ENCODE measurements around the gene CALU. TPM values are rescaled to one million over a fixed set of nuclear protein-coding genes. Genes with fewer than 3 reads are reported as not detected.

Gene CALU
- polyA plus RNA-seq, 3 donors, result 13.8 to 44.0 (median 33.2) TPM

- Histone ChIP-seq H3K27me3 (ENCODE audit: control insufficient read depth in 2 of 2, insufficient read depth in 2 of 2, low read length in 2 of 2) (no peaks in the 10 kb centered on the region), H3K4me2 (replicated peaks; ENCODE audit: extremely low read depth, low read length, poor library complexity, severe bottlenecking) (no peak overlapping the region), H3K79me2 (ENCODE audit: insufficient read depth, low read length) (no peaks in the 10 kb centered on the region), H3K27ac (ENCODE audit: low read depth in 1 of 2, low read length in 2 of 2) (no peak overlapping the region), H3K4me1 (ENCODE audit: control insufficient read depth in 1 of 2, insufficient read depth in 2 of 2, low read length in 2 of 2) (no peaks in the 10 kb centered on the region), H3K4me3 (replicated peaks in 1 of 3; ENCODE audit: low read depth in 2 of 3, low read length in 3 of 3) (no peak overlapping the region), H3K9ac (ENCODE audit: insufficient read depth, low read length, poor library complexity, severe bottlenecking) (no peak overlapping the region), H4K20me1 (ENCODE audit: insufficient read depth, low read length) (no peaks in the 10 kb centered on the region), H3K36me3 (replicated peaks in 1 of 2; ENCODE audit: control insufficient read depth in 1 of 2, insufficient read depth in 2 of 2, low read length in 2 of 2) (peaks cover 63 to 93% of the 10 kb centered on the region in 2 donors), H3K9me3 (replicated peaks in 1 of 2; ENCODE audit: control insufficient read depth in 1 of 2, insufficient read depth in 1 of 2, low read length in 2 of 2) (no peaks in the 10 kb centered on the region), H2AFZ (ENCODE audit: insufficient read depth, low read depth, low read length, poor library complexity, severe bottlenecking) (no peak overlapping the region)
- Mint-ChIP-seq H3K4me1 (no peaks in the 10 kb centered on the region), H3K27me3 (ENCODE audit: low read depth in 3 of 3) (no peaks in the 10 kb centered on the region), H3K9me3 (no peaks in the 10 kb centered on the region), H3K4me3 (no peak overlapping the region), H3K36me3 (peaks cover 76 to 89% of the 10 kb centered on the region in 2 donors), H3K27ac (no peak overlapping the region)
- 100% methylated on average over 4 of the region's 6 CpGs for WGBS (ENCODE audit: insufficient coverage)
- no peak for TF ChIP-seq CTCF (IDR thresholded peaks at IDR 0.05)
- intact Hi-C loops (cut with micrococcal nuclease), result no loop called here
- DNase-seq, result no peak
Measured at GRCh38 chr7:128767475-128768110, 28.4 kb downstream of the CALU start.

GRCh38 chr7:128770233-128770632 is 31.1 kb downstream of the CALU start:
- no peaks in the 10 kb centered on the region for H3K4me1 Mint-ChIP-seq
- Histone ChIP-seq H3K27ac (ENCODE audit: low read depth in 1 of 2, low read length in 2 of 2) (no peak overlapping the region), H3K36me3 (replicated peaks in 1 of 2; ENCODE audit: control insufficient read depth in 1 of 2, insufficient read depth in 2 of 2, low read length in 2 of 2) (peaks cover 42 to 87% of the 10 kb centered on the region in 2 donors), H2AFZ (ENCODE audit: insufficient read depth, low read depth, low read length, poor library complexity, severe bottlenecking) (no peak overlapping the region), H3K4me3 (replicated peaks in 1 of 3; ENCODE audit: low read depth in 2 of 3, low read length in 3 of 3) (no peak overlapping the region), H4K20me1 (ENCODE audit: insufficient read depth, low read length) (no peaks in the 10 kb centered on the region), H3K27me3 (ENCODE audit: control insufficient read depth in 2 of 2, insufficient read depth in 2 of 2, low read length in 2 of 2) (no peaks in the 10 kb centered on the region), H3K9ac (ENCODE audit: insufficient read depth, low read length, poor library complexity, severe bottlenecking) (no peak overlapping the region), H3K4me2 (replicated peaks; ENCODE audit: extremely low read depth, low read length, poor library complexity, severe bottlenecking) (no peak overlapping the region), H3K4me1 (ENCODE audit: control insufficient read depth in 1 of 2, insufficient read depth in 2 of 2, low read length in 2 of 2) (no peaks in the 10 kb centered on the region), H3K9me3 (replicated peaks in 1 of 2; ENCODE audit: control insufficient read depth in 1 of 2, insufficient read depth in 1 of 2, low read length in 2 of 2) (no peaks in the 10 kb centered on the region), H3K79me2 (ENCODE audit: insufficient read depth, low read length) (no peaks in the 10 kb centered on the region)
- H3K4me3 Mint-ChIP-seq, result no peak overlapping the region
- no peak for TF ChIP-seq CTCF (IDR thresholded peaks at IDR 0.05)
- H3K27me3 Mint-ChIP-seq (ENCODE audit: low read depth in 3 of 3), result peaks cover 0 to 1% (median 0%) of the 10 kb centered on the region in 3 donors
- DNase-seq, result no peak
- H3K9me3 Mint-ChIP-seq, result peaks cover 0 to 2% (median 0%) of the 10 kb centered on the region in 7 donors
- peaks cover 76 to 91% of the 10 kb centered on the region in 2 donors for H3K36me3 Mint-ChIP-seq
- no CpG with 5 or more reads among the region's 2 CpGs for WGBS (ENCODE audit: insufficient coverage)
- H3K27ac Mint-ChIP-seq, result no peak overlapping the region
- intact Hi-C loops (cut with micrococcal nuclease), result no loop called here

Measured in CD14-positive monocyte (primary cell).